ENCODE results near the gene ZNF324B.

Gene ZNF324B

DNA sequence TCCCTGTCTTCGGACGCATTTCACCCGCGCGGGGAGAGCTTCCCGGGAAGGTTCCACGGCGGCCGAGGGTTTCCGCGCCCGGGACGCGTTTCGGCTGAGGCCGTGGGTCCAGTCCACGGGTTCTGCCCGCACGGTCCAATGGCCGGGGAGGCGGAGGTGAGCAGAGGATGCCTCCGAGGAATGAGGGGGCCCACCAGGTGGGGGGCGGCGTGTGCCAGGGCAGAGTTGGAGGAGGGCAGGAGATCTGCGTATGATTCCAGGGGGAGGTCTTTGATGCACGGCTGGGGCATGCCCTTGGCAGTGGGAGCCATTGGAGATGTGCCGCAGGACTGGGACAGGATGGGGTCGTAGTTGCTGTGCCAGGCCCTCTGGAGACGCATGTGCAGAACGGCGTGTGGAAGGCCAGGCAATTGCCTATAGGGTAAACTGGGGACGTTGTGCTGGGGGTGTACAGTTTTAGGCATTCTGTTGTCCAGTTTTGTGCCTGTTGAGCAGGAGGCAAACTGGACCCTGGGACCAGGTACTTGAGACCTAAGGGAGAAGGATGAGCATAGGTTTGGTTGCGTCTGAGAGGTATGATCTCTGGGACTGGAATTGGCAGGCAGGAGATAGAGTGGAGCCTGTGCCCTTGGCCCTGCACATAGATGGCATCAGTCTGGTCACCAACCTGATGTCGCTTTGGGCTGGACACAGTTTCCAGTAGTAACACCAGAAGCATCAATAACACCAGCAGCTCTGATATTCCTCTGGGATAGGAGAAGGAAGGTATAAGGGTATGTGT lies 42.2 kb upstream of the ZNF324B start:
- DNase-seq (ENCODE audit: low spot score) = no peak
- in situ Hi-C loops (cut with MboI; ENCODE audit: low sequenced_read_pairs, unreplicated experiment) = no loop called here

DNA sequence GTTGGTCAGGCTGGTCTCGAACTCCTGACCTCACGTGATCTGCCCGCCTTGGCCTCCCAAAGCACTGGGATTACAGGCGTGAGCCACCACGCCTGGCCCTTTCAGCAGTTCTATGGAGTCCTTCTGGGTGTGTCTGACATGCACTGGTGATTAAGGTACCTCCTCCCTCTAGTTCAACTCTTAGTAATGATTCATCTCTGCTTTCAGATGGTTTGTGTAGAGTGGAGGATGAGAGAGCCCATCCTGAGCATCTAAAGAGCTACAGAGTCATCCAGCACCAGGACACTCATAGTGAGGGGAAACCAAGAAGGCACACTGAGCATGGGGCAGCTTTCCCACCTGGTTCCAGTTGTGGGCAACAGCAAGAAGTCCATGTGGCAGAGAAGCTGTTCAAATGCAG lies 34.8 kb upstream of the ZNF324B start:
- TF ChIP-seq, protein P1, sequence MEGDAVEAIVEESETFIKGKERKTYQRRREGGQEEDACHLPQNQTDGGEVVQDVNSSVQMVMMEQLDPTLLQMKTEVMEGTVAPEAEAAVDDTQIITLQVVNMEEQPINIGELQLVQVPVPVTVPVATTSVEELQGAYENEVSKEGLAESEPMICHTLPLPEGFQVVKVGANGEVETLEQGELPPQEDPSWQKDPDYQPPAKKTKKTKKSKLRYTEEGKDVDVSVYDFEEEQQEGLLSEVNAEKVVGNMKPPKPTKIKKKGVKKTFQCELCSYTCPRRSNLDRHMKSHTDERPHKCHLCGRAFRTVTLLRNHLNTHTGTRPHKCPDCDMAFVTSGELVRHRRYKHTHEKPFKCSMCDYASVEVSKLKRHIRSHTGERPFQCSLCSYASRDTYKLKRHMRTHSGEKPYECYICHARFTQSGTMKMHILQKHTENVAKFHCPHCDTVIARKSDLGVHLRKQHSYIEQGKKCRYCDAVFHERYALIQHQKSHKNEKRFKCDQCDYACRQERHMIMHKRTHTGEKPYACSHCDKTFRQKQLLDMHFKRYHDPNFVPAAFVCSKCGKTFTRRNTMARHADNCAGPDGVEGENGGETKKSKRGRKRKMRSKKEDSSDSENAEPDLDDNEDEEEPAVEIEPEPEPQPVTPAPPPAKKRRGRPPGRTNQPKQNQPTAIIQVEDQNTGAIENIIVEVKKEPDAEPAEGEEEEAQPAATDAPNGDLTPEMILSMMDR (IDR thresholded peaks at IDR 0.05; ENCODE audit: borderline replicate concordance, control extremely low read depth, extremely low read depth, insufficient read depth, missing control alignments) = no peak
- no peak for DNase-seq (ENCODE audit: low spot score)
- in situ Hi-C loops (cut with MboI; ENCODE audit: low sequenced_read_pairs, unreplicated experiment) = no loop called here

More for the DNA sequence above, 42.2 kb upstream of the ZNF324B start:
- TF ChIP-seq, protein P1 (IDR thresholded peaks at IDR 0.05; ENCODE audit: borderline replicate concordance, control extremely low read depth, extremely low read depth, insufficient read depth, missing control alignments) = no peak

DNA sequence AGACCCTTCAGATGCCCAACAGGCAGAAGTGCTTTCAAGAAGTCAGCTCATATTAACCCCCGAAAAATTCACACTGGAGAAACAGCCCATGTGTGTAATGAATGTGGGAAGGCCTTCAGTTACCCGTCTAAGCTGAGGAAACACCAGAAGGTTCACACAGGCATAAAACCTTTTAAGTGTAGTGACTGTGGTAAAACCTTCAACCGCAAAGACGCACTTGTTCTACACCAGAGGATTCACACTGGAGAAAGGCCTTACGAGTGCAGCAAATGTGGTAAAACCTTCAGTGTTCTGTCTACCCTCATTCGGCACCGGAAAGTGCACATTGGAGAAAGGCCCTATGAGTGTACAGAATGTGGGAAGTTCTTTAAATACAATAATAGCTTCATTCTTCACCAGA lies 34.4 kb upstream of the ZNF324B start:
- TF ChIP-seq, protein P1 (IDR thresholded peaks at IDR 0.05; ENCODE audit: borderline replicate concordance, control extremely low read depth, extremely low read depth, insufficient read depth, missing control alignments) = no peak
- DNase-seq (ENCODE audit: low spot score) = no peak
- in situ Hi-C loops (cut with MboI; ENCODE audit: low sequenced_read_pairs, unreplicated experiment) = no loop called here

DNA sequence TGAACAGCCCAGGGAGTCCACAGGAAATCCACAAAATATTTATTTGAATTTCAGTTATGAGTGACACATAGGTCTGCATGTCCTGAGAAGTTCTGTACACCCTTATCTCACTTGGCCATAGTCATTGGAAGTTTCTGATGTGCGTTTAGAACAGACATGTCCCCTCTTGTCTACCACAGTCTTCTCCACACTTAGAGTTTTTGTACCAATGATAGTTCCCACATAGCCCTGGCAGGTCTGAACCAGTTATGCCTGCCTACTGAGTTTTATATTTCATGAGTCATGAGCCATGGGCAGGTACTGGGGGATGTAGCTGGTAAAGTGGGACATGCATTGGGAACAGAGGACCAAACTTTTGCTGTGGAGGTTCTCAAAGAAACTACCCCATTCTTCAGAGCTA lies 22.8 kb upstream of the ZNF324B start:
- TF ChIP-seq, protein P1 (IDR thresholded peaks at IDR 0.05; ENCODE audit: borderline replicate concordance, control extremely low read depth, extremely low read depth, insufficient read depth, missing control alignments) = no peak
- in situ Hi-C loops (cut with MboI; ENCODE audit: low sequenced_read_pairs, unreplicated experiment) = no loop called here

DNA sequence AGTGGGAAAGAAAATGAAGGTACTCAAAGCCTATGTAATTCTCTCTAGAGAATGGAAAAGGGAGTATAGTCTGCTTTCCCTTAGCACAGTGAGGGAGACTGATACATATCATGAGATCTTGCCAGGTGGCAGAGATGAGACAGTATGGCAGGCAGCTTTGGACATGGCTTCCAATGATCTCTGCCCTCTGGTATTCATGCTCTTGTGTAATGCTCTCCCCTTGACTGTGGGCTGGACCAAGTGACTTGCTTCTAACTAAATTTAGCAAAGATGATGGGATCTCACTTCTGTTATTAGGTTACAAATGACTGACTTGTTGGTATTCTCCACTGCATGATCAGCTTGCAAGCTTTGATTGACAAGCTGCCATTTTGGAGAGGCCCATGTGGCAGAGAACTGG lies 21.7 kb upstream of the ZNF324B start:
- in situ Hi-C loops (cut with MboI; ENCODE audit: low sequenced_read_pairs, unreplicated experiment) = no loop called here

More for the DNA sequence above, 22.8 kb upstream of the ZNF324B start:
- DNase-seq (ENCODE audit: low spot score) = no peak

DNA sequence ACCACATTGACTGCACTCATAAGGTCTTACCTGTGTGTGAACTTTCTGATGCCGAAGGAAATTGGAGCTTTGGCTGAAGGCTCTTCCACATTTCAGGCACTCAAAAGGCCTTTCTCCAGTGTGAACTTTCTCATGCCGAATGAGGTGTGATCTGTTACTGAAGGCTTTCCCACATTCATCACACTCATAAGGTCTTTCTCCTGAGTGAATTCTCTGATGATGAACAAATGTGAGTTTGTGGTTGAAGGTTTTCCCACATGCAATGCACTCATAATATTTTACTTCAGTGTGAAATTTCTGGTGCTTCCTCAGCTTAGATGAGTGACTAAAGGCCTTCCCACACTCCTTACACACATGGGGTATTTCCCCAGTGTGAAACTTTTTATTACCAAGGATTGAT lies 17.2 kb upstream of the ZNF324B start:
- TF ChIP-seq, protein P1 (IDR thresholded peaks at IDR 0.05; ENCODE audit: borderline replicate concordance, control extremely low read depth, extremely low read depth, insufficient read depth, missing control alignments) = no peak
- DNase-seq (ENCODE audit: low spot score) = no peak
- in situ Hi-C loops (cut with MboI; ENCODE audit: low sequenced_read_pairs, unreplicated experiment) = no loop called here

More for the DNA sequence above, 21.7 kb upstream of the ZNF324B start:
- DNase-seq (ENCODE audit: low spot score) = no peak
- TF ChIP-seq, protein P1 (IDR thresholded peaks at IDR 0.05; ENCODE audit: borderline replicate concordance, control extremely low read depth, extremely low read depth, insufficient read depth, missing control alignments) = no peak
